ENCODE data around the gene PPFIBP1.

DNA sequence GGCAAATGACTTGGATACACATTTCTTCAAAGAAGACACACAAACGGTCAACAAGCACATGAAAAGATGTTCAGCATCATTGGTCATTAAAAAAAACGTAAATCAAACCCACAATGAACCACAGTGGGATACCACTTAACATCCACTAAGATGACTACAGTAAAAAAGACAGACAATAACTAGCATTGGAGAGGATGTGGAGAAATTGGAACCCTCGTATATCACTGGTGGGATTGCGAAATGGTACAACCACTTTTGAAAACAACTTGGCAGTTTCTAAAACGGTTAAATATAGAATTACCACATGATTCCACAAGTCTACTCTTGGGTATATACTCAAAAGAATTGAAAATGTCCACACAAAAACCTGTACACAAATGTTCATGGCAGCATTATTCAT lies 25.2 kb upstream of the PPFIBP1 start:
- TF ChIP-seq, protein P1, sequence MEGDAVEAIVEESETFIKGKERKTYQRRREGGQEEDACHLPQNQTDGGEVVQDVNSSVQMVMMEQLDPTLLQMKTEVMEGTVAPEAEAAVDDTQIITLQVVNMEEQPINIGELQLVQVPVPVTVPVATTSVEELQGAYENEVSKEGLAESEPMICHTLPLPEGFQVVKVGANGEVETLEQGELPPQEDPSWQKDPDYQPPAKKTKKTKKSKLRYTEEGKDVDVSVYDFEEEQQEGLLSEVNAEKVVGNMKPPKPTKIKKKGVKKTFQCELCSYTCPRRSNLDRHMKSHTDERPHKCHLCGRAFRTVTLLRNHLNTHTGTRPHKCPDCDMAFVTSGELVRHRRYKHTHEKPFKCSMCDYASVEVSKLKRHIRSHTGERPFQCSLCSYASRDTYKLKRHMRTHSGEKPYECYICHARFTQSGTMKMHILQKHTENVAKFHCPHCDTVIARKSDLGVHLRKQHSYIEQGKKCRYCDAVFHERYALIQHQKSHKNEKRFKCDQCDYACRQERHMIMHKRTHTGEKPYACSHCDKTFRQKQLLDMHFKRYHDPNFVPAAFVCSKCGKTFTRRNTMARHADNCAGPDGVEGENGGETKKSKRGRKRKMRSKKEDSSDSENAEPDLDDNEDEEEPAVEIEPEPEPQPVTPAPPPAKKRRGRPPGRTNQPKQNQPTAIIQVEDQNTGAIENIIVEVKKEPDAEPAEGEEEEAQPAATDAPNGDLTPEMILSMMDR (IDR thresholded peaks at IDR 0.05), result no peak
- TF ChIP-seq POLR2A (IDR thresholded peaks at IDR 0.05), result no peak

Measured in prostate gland (tissue), 2 donors.